ENCODE results near the gene WRAP73.

WRAP73 gene

DNA sequence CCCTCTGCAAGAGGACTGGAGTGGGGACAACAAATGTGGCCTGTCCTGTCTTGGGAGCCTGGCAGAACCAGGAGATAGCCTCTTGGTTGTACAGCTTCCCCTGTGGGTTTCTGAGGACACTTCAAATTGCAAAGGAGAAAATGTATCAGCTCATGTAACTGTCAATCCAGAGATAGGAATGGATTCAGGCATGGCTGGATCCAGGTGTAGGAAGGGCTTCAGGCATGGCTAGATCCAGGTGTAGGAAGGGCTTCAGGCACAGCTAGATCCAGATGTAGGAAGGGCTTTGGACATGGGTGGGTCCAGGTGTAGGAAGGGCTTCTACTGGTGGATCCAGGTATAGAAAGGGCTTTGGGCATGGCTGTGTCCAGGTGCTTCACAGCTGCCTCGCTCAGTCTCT, 33.3 kb upstream of the WRAP73 start:
- TF ChIP-seq, protein P1, sequence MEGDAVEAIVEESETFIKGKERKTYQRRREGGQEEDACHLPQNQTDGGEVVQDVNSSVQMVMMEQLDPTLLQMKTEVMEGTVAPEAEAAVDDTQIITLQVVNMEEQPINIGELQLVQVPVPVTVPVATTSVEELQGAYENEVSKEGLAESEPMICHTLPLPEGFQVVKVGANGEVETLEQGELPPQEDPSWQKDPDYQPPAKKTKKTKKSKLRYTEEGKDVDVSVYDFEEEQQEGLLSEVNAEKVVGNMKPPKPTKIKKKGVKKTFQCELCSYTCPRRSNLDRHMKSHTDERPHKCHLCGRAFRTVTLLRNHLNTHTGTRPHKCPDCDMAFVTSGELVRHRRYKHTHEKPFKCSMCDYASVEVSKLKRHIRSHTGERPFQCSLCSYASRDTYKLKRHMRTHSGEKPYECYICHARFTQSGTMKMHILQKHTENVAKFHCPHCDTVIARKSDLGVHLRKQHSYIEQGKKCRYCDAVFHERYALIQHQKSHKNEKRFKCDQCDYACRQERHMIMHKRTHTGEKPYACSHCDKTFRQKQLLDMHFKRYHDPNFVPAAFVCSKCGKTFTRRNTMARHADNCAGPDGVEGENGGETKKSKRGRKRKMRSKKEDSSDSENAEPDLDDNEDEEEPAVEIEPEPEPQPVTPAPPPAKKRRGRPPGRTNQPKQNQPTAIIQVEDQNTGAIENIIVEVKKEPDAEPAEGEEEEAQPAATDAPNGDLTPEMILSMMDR (IDR thresholded peaks at IDR 0.05; ENCODE audit: low read depth, low read length, missing control alignments), result no peak
- no peak for DNase-seq (ENCODE audit: low read depth)
- in situ Hi-C loops (cut with HindIII; ENCODE audit: low sequenced_read_pairs), result no loop called here
- no peak overlapping the region for H3K4me3 ChIP-seq (ENCODE audit: low read depth, low read length)

DNA sequence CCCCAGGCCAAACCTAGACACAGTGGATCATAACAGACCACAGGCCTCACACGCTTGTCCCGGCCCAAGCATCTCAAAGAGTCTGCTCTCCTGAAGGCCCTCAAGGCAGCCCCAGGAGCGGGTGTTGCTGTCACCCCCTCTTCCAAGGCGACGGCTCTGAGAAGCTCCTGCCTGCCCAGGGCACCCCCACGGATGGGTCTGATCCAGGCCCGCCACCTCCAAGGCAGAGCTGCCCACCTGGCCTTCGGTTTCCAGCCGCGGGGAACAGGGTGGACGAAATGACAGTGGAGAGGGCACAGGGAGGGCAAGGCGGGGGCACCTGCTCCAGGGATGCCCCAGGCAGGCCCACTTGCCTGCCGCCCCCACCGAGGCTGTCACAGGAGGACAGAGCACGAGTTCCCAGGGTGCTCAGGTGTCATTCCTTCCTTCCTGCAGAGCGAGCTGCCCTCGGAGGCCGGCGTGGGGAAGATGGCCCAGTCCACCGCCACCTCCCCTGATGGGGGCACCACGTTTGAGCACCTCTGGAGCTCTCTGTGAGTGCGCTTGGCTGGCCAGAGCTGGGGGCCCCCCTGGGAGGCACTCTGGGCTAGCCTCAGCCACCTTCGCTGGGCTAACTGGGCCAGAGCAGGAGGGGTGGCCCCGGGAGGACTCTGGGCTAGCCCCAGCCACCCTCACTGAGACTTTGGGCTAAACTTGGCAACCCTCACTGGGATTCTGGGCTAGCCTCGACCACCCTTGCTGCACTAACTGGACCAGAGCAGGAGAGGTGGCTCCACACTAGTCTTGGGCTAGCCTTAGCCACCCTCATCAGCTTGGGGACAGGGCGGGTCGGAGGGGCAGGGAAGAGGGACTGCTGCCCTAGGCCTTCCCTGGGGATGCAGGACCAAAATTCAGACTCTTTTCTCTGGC, 32.2 kb upstream of the WRAP73 start:
- DNase-seq (ENCODE audit: low read depth), result no peak
- TF ChIP-seq, protein P1 (IDR thresholded peaks at IDR 0.05; ENCODE audit: low read depth, low read length, missing control alignments), result no peak
- in situ Hi-C loops (cut with HindIII; ENCODE audit: low sequenced_read_pairs), result no loop called here
- no peak overlapping the region for H3K4me3 ChIP-seq (ENCODE audit: low read depth, low read length)

DNA sequence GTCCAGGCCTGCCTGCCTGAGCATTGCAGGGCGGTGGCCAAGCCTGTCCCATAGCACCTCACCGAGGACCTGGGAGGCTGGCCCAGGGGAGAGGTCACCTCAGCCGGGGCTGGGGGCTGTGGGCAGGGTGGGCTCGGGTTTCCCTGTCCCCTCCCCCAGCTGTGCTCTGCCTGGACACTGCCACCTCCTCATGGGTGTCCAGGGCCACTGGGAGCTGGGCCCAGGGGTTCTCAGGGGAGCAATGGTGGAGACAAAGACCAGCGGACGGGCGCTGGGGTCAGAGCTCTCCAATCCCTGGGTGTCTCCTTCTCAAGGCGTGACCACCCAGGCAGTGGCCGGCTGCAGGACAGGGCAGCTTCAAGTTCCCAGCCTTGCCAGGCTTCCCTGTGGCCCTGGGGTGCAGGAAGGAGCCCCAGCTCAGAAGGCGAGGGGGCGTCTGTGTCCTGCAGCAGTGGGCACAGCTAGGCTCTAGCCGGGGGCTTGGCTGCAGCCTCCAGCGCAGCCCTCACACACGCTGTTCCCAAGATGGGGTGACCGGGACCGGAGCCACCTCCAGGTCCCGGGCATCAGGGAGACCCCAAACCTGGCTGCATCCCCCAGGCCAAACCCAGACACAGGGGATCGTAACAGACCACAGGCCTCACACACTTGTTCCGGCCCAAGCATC, 31.5 kb upstream of the WRAP73 start:
- DNase-seq (ENCODE audit: low read depth), result no peak
- TF ChIP-seq, protein P1 (IDR thresholded peaks at IDR 0.05; ENCODE audit: low read depth, low read length, missing control alignments), result no peak
- in situ Hi-C loops (cut with HindIII; ENCODE audit: low sequenced_read_pairs), result no loop called here
- H3K4me3 ChIP-seq (ENCODE audit: low read depth, low read length), result no peak overlapping the region

DNA sequence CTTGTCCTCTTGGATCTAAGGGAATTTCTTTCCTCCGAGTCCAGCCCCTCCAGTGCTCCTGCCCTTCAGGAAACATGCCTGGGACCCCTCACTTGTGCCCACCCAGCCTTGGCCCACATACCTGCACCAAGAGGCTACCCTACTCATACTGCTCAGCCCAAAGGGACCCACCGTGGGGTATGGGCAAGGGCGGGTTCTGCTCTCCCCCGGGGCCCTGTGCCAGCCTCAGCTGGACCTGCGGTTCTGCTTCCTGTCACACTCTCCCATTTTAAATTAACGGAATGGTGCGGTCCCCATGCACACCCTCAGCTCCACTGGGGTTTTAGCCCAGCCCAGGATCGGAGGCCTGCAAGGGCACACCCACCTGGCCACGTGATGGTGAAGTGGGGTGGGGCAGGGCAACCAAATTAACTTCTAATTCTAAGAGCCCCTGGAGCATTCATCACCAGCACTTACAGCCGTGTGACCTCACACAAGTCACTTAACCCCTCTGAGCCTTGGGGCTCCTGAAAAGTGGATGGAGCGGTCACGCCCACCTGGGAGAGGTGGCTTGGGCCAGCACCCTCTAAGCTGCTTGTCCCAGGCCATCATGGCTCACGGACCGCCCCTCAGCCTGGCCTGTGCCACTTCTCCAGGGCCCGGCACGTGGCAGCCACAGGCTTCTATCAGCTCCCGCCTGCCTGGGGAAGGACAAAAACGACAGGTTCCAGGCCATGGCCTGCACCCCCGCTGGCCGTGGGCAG, 30.8 kb upstream of the WRAP73 start:
- TF ChIP-seq, protein P1 (IDR thresholded peaks at IDR 0.05; ENCODE audit: low read depth, low read length, missing control alignments), result no peak
- DNase-seq (ENCODE audit: low read depth), result no peak
- H3K4me3 ChIP-seq (ENCODE audit: low read depth, low read length), result no peak overlapping the region
- in situ Hi-C loops (cut with HindIII; ENCODE audit: low sequenced_read_pairs), result no loop called here

DNA sequence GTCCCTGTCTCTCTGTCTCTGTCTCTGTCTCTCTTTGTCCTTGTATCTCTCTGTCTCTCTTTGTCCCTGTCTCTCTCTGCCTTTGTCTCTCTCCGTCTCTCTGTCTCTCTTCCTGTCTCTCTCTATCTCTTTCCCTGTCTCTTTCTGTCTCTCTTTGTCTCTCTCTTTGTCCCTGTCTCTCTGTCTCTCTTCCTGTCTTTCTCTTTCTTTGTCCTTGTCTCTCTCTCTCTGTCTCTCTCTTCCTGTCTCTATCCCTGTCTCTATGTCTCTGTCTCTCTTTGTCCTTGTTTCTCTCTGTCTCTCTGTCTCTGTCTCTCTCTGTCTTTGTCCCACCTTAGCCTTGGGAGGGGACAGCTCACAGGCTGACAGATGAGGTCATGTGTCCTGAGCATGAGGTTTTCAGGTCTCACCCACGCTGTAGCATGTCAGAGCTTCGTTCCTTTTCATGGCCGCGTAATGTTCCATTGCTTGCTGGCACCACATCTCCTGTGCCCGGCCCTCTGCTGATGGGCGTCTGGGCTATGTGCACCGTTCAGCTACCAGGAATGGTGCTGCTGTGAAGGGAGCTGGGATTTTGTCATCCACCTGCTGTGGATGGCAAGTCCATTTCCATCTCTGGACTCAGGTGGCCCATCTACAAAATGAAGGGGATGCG, 30.0 kb upstream of the WRAP73 start:
- H3K4me3 ChIP-seq (ENCODE audit: low read depth, low read length), result no peak overlapping the region
- TF ChIP-seq, protein P1 (IDR thresholded peaks at IDR 0.05; ENCODE audit: low read depth, low read length, missing control alignments), result no peak
- in situ Hi-C loops (cut with HindIII; ENCODE audit: low sequenced_read_pairs), result no loop called here
- DNase-seq (ENCODE audit: low read depth), result no peak

DNA sequence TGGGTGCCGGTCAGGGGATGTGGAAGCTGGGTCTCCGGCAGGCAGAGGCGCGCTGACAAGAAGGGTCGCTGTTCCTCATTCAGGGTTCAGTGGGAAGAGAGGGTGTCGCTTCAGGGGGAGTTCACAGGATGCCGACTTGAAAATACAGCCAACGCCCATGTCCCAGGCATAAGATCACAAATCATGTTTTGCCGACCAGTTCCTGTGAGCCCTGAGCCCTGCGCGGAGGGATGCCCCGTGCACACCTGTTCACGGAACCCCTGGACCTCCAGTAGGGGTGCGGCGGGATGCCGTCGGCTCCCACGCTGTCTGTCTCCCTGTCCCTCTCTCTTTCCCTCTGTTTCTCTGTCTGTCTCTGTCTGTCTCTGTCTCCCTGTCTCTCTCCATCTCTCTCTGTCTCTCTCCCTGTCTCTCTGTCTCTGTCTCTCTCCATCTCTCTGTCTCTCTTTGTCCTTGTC, 29.2 kb upstream of the WRAP73 start:
- H3K4me3 ChIP-seq (ENCODE audit: low read depth, low read length), result no peak overlapping the region
- TF ChIP-seq, protein P1 (IDR thresholded peaks at IDR 0.05; ENCODE audit: low read depth, low read length, missing control alignments), result no peak
- in situ Hi-C loops (cut with HindIII; ENCODE audit: low sequenced_read_pairs), result no loop called here

More for the DNA sequence above, 29.2 kb upstream of the WRAP73 start:
- no peak for DNase-seq (ENCODE audit: low read depth)
